ENCODE measurements around the gene PRKCA. TPM values are rescaled to one million over a fixed set of nuclear protein-coding genes. Genes with fewer than 3 reads are reported as not detected.

Gene PRKCA
- total RNA-seq, 4 donors from 2014 or later, result 9.0 to 76.1 (median 15.1) TPM

GRCh38 chr17:66716236-66717026, 414.0 kb downstream of the PRKCA start:
- DNase-seq, result no peak
- H3K4me1 ChIP-seq, result no peaks in the 10 kb centered on the region
- TF ChIP-seq CTCF (IDR thresholded peaks at IDR 0.05) (no peak), POLR2A (IDR thresholded peaks at IDR 0.05) (no peak)
- H3K4me3 ChIP-seq, result no peak overlapping the region
- H3K36me3 ChIP-seq, result no peaks in the 10 kb centered on the region
- H3K27me3 ChIP-seq, result no peaks in the 10 kb centered on the region
- intact Hi-C loops (cut with DNase I; ENCODE audit: low total_unique reads), result loop anchor here (10.0 kb wide), 1 partner anchor 188 kb away; no protein-coding TSS in a partner anchor
- H3K9me3 ChIP-seq, result no peaks in the 10 kb centered on the region
- no peak overlapping the region for H3K27ac ChIP-seq

GRCh38 chr17:66717641-66718058, 415.2 kb downstream of the PRKCA start:
- no peak for DNase-seq
- no peaks in the 10 kb centered on the region for H3K4me1 ChIP-seq
- no peaks in the 10 kb centered on the region for H3K36me3 ChIP-seq
- intact Hi-C loops (cut with DNase I; ENCODE audit: low total_unique reads), result loop anchor here (10.0 kb wide), 1 partner anchor 187 kb away; no protein-coding TSS in a partner anchor
- H3K9me3 ChIP-seq, result no peaks in the 10 kb centered on the region
- no peak overlapping the region for H3K27ac ChIP-seq
- TF ChIP-seq CTCF (IDR thresholded peaks at IDR 0.05), result no peak
- no peak for TF ChIP-seq POLR2A (IDR thresholded peaks at IDR 0.05)
- H3K27me3 ChIP-seq, result no peaks in the 10 kb centered on the region
- no peak overlapping the region for H3K4me3 ChIP-seq

GRCh38 chr17:66720027-66720426, 417.6 kb downstream of the PRKCA start:
- H3K27me3 ChIP-seq, result no peaks in the 10 kb centered on the region
- no peak overlapping the region for H3K27ac ChIP-seq
- no peaks in the 10 kb centered on the region for H3K9me3 ChIP-seq
- no peaks in the 10 kb centered on the region for H3K4me1 ChIP-seq
- intact Hi-C loops (cut with DNase I; ENCODE audit: low total_unique reads), result no loop called here
- no peak for DNase-seq
- no peak overlapping the region for H3K4me3 ChIP-seq
- TF ChIP-seq POLR2A (IDR thresholded peaks at IDR 0.05) (no peak), CTCF (IDR thresholded peaks at IDR 0.05) (no peak)
- no peaks in the 10 kb centered on the region for H3K36me3 ChIP-seq

GRCh38 chr17:66720567-66720966, 418.2 kb downstream of the PRKCA start:
- no peak for DNase-seq
- Histone ChIP-seq H3K36me3 (no peaks in the 10 kb centered on the region), H3K9me3 (no peaks in the 10 kb centered on the region), H3K27me3 (no peaks in the 10 kb centered on the region), H3K27ac (no peak overlapping the region), H3K4me1 (no peaks in the 10 kb centered on the region), H3K4me3 (no peak overlapping the region)
- intact Hi-C loops (cut with DNase I; ENCODE audit: low total_unique reads), result no loop called here
- TF ChIP-seq CTCF (IDR thresholded peaks at IDR 0.05), result no peak
- TF ChIP-seq POLR2A (IDR thresholded peaks at IDR 0.05), result no peak

- DNase-seq, result no peak
- intact Hi-C loops (cut with DNase I; ENCODE audit: low total_unique reads), result no loop called here
- no peaks in the 10 kb centered on the region for H3K4me1 ChIP-seq
- H3K36me3 ChIP-seq, result no peaks in the 10 kb centered on the region
- no peaks in the 10 kb centered on the region for H3K27me3 ChIP-seq
- H3K4me3 ChIP-seq, result no peak overlapping the region
- TF ChIP-seq CTCF (IDR thresholded peaks at IDR 0.05), result no peak
- TF ChIP-seq POLR2A (IDR thresholded peaks at IDR 0.05), result no peak
- no peak overlapping the region for H3K27ac ChIP-seq
- H3K9me3 ChIP-seq, result no peaks in the 10 kb centered on the region
These were observed 419.9 kb downstream of the PRKCA start for GRCh38 chr17:66722341-66722740.

Data from uterus (tissue), 4 donors.